Neural cell (in vitro differentiated cells): ENCODE measurements around the gene XIRP2. TPM values are rescaled to one million over a fixed set of nuclear protein-coding genes. Genes with fewer than 3 reads are reported as not detected.
A peak's percentile ranks its signal among the peaks of the same experiment; 100 is the strongest.

Source experiments
- H2AFZ ChIP-seq: fragments of 200-600, 300-800 bp; sonication (generic), shearing (Covaris generic); 2 replicates; pipeline ENCODE4 v1.6.0; 2014; ENCODE audit warnings: low read depth, mild to moderate bottlenecking, antibody characterized with exemption, low read length, moderate library complexity
- H3F3A ChIP-seq: fragments of 200-600 bp; shearing (Covaris generic); 2 replicates; pipeline ENCODE4 v1.6.1; 2016; ENCODE audit warnings: mild to moderate bottlenecking, moderate library complexity, mixed read lengths, antibody characterized with exemption, low read length; ENCODE audit not compliant: insufficient read depth, poor library complexity, severe bottlenecking
- H3K27ac ChIP-seq: fragments of 200-600, 300-800 bp; sonication (generic), shearing (Covaris generic); 2 replicates; pipeline ENCODE4 v1.5.1; 2014; ENCODE audit warnings: mild to moderate bottlenecking, low read length, moderate library complexity
- H3K27me3 ChIP-seq: fragments of 300-800, 200-600 bp; sonication (generic), shearing (Covaris generic); 2 replicates; pipeline ENCODE4 v1.6.0; 2014; ENCODE audit warnings: mild to moderate bottlenecking, low read depth, low read length, moderate library complexity; ENCODE audit not compliant: insufficient read depth
- H3K36me3 ChIP-seq: fragments of 300-800, 200-600 bp; sonication (generic), shearing (Covaris generic); 2 replicates; pipeline ENCODE4 v1.5.1; 2014; ENCODE audit warnings: mild to moderate bottlenecking, antibody characterized with exemption, low read length, moderate library complexity; ENCODE audit not compliant: insufficient read depth
- H3K4me2 ChIP-seq: fragments of 300-800, 200-600 bp; sonication (generic), shearing (Covaris generic); 2 replicates; pipeline ENCODE4 v1.6.0; 2014; ENCODE audit warnings: mild to moderate bottlenecking, low read length
- H3K4me3 ChIP-seq: fragments of 300-800, 200-600 bp; sonication (generic), shearing (Covaris generic); 2 replicates; pipeline ENCODE4 v1.5.1; 2014; ENCODE audit warnings: mild to moderate bottlenecking, low read length, moderate library complexity
- H3K79me2 ChIP-seq: fragments of 200-600 bp; shearing (Covaris generic); replicated peaks from 2 replicates; pipeline ENCODE4 v1.6.0; 2014; ENCODE audit warnings: mild to moderate bottlenecking, low read length, moderate library complexity; ENCODE audit not compliant: insufficient read depth
- H3K9ac ChIP-seq: fragments of 300-800, 200-600 bp; sonication (generic), shearing (Covaris generic); 2 replicates; pipeline ENCODE4 v1.6.1; 2016; ENCODE audit warnings: mild to moderate bottlenecking, low read length, mixed read lengths
- H3K9me2 ChIP-seq: fragments of 200-600 bp; shearing (Covaris generic); 2 replicates; pipeline ENCODE4 v1.6.1; 2016; ENCODE audit warnings: mild to moderate bottlenecking, low read length, mixed read lengths; ENCODE audit not compliant: insufficient read depth
- H3K9me3 ChIP-seq: fragments of 200-600, 300-800 bp; sonication (generic), shearing (Covaris generic); 2 replicates; pipeline ENCODE4 v1.6.1; 2016; ENCODE audit warnings: mild to moderate bottlenecking, mixed run types, low read length, moderate library complexity, mixed read lengths
- H4K20me1 ChIP-seq: fragments of 200-600 bp; shearing (Covaris generic); 2 replicates; pipeline ENCODE4 v1.6.1; 2016; ENCODE audit warnings: mild to moderate bottlenecking, mixed run types; ENCODE audit not compliant: insufficient read depth
- EP300 ChIP-seq: fragments of 450-650 bp; conservative IDR thresholded peaks from 2 replicates; pipeline ENCODE4 v1.6.1; 2014; ENCODE audit warnings: antibody characterized with exemption, mild to moderate bottlenecking, moderate library complexity; ENCODE audit not compliant: poor library complexity, severe bottlenecking
- EZH2 ChIP-seq: fragments of 200-600, 300-800 bp; shearing (Covaris generic), sonication (generic); IDR thresholded peaks from 2 replicates; pipeline ENCODE4 v1.6.1; 2014; ENCODE audit warnings: antibody characterized with exemption, low read length, borderline replicate concordance, mild to moderate bottlenecking; ENCODE audit not compliant: insufficient read depth, poor library complexity, severe bottlenecking
- MXI1 ChIP-seq: fragments of 450-650 bp; conservative IDR thresholded peaks from 2 replicates; pipeline ENCODE4 v1.6.1; 2014; ENCODE audit warnings: antibody characterized with exemption, mild to moderate bottlenecking; ENCODE audit not compliant: poor library complexity, severe bottlenecking
- POLR2AphosphoS5 ChIP-seq: IDR thresholded peaks from 2 replicates; pipeline ENCODE4 v1.6.1; 2012
- RAD21 ChIP-seq: fragments of 450-650 bp; conservative IDR thresholded peaks from 2 replicates; pipeline ENCODE4 v1.6.1; 2014; ENCODE audit warnings: antibody characterized with exemption, mild to moderate bottlenecking, moderate library complexity
- SMC3 ChIP-seq: fragments of 450-650 bp; conservative IDR thresholded peaks from 2 replicates; pipeline ENCODE4 v1.6.1; 2014; ENCODE audit warnings: antibody characterized with exemption, mild to moderate bottlenecking, moderate library complexity; ENCODE audit not compliant: poor library complexity
- TAF1 ChIP-seq: IDR thresholded peaks from 2 replicates; pipeline ENCODE4 v1.6.1; 2012; ENCODE audit warnings: low read depth
- polyA plus RNA-seq: library from polyadenylated mRNA; depleted of rRNA; stranded (reverse); fragments of >200 nt; gene quantifications from 2 replicates; pipeline ENCODE4 v1.2.3, GENCODE V29; 2014
- TF ChIP-seq, protein P1 (sequence below): IDR thresholded peaks from 2 replicates; pipeline ENCODE4 v1.6.1; 2012; ENCODE audit warnings: borderline replicate concordance
- TF ChIP-seq, protein P2 (sequence below): fragments of 450-650 bp; IDR thresholded peaks from 2 replicates; pipeline ENCODE4 v1.5.1; 2014; ENCODE audit warnings: antibody characterized with exemption, mild to moderate bottlenecking, moderate library complexity; ENCODE audit not compliant: poor library complexity, severe bottlenecking

XIRP2 gene
- polyA plus RNA-seq, 1 donor from 2014 or later: not detected

DNA sequence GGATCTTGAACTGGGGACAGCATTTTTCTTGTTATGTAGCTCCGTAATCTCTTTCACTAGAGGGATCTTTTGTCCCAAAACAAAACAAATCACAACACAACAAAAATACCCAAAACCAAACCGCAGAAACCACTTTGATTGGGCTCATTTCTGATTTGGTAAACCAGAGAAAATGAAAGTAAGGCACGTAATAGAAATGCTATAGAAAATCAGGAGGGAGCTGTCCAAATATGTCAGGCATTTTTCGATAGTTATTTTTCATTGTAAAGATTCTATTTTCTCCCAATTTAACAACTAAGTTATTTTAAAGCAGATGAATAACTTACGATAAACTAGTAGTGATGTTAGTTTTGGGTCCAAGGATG is 406.5 kb downstream of the XIRP2 start:
- no peak overlapping the region for H3K27ac ChIP-seq
- no peaks in the 10 kb centered on the region for H3K36me3 ChIP-seq
- H2AFZ ChIP-seq: no peak overlapping the region
- no peaks in the 10 kb centered on the region for H4K20me1 ChIP-seq
- no peaks in the 10 kb centered on the region for H3K9me3 ChIP-seq
- peaks cover 38% of the 10 kb centered on the region for H3K79me2 ChIP-seq
- peaks cover 4% of the 10 kb centered on the region for H3F3A ChIP-seq
- TF ChIP-seq RAD21 (no peak), POLR2AphosphoS5 (no peak), MXI1 (no peak), EP300 (no peak), EZH2 (no peak), TAF1 (no peak), SMC3 (no peak)
- TF ChIP-seq, protein P1, sequence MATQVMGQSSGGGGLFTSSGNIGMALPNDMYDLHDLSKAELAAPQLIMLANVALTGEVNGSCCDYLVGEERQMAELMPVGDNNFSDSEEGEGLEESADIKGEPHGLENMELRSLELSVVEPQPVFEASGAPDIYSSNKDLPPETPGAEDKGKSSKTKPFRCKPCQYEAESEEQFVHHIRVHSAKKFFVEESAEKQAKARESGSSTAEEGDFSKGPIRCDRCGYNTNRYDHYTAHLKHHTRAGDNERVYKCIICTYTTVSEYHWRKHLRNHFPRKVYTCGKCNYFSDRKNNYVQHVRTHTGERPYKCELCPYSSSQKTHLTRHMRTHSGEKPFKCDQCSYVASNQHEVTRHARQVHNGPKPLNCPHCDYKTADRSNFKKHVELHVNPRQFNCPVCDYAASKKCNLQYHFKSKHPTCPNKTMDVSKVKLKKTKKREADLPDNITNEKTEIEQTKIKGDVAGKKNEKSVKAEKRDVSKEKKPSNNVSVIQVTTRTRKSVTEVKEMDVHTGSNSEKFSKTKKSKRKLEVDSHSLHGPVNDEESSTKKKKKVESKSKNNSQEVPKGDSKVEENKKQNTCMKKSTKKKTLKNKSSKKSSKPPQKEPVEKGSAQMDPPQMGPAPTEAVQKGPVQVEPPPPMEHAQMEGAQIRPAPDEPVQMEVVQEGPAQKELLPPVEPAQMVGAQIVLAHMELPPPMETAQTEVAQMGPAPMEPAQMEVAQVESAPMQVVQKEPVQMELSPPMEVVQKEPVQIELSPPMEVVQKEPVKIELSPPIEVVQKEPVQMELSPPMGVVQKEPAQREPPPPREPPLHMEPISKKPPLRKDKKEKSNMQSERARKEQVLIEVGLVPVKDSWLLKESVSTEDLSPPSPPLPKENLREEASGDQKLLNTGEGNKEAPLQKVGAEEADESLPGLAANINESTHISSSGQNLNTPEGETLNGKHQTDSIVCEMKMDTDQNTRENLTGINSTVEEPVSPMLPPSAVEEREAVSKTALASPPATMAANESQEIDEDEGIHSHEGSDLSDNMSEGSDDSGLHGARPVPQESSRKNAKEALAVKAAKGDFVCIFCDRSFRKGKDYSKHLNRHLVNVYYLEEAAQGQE: no peak
- TF ChIP-seq, protein P2, sequence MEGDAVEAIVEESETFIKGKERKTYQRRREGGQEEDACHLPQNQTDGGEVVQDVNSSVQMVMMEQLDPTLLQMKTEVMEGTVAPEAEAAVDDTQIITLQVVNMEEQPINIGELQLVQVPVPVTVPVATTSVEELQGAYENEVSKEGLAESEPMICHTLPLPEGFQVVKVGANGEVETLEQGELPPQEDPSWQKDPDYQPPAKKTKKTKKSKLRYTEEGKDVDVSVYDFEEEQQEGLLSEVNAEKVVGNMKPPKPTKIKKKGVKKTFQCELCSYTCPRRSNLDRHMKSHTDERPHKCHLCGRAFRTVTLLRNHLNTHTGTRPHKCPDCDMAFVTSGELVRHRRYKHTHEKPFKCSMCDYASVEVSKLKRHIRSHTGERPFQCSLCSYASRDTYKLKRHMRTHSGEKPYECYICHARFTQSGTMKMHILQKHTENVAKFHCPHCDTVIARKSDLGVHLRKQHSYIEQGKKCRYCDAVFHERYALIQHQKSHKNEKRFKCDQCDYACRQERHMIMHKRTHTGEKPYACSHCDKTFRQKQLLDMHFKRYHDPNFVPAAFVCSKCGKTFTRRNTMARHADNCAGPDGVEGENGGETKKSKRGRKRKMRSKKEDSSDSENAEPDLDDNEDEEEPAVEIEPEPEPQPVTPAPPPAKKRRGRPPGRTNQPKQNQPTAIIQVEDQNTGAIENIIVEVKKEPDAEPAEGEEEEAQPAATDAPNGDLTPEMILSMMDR: no peak
- peak overlapping the region; percentile 71 for H3K4me2 ChIP-seq
- no peak overlapping the region for H3K9ac ChIP-seq
- peak overlapping the region; percentile 85 for H3K4me3 ChIP-seq
- no peaks in the 10 kb centered on the region for H3K9me2 ChIP-seq
- peaks cover 14% of the 10 kb centered on the region for H3K27me3 ChIP-seq

DNA sequence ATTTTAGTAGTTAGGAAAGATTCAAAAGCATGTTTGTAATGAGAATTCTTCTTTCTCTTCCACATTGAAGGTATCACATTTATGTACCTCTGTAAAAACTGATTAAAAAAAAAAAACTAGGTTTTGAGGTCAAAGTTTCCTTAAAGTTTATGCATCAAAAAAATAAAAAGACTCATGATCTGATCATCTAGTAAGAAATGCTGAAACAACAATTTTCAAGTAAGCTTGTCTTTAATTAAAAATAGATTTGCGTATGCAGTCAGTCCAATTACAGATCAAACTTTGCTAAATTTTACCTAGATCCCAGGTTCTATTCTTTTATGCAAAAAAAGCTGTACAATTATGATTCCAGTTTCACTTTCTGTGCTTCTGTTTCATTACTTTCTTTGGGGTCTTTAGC is 409.0 kb downstream of the XIRP2 start:
- peaks cover 44% of the 10 kb centered on the region for H3K79me2 ChIP-seq
- H3K27ac ChIP-seq: no peak overlapping the region
- no peak overlapping the region for H2AFZ ChIP-seq
- no peaks in the 10 kb centered on the region for H3K9me2 ChIP-seq
- H3K36me3 ChIP-seq: no peaks in the 10 kb centered on the region
- H3K4me3 ChIP-seq: no peak overlapping the region
- peaks cover 4% of the 10 kb centered on the region for H3F3A ChIP-seq
- H3K4me2 ChIP-seq: no peak overlapping the region
- no peaks in the 10 kb centered on the region for H3K9me3 ChIP-seq
- peaks cover 14% of the 10 kb centered on the region for H3K27me3 ChIP-seq
- no peaks in the 10 kb centered on the region for H4K20me1 ChIP-seq
- TF ChIP-seq EZH2 (no peak), TAF1 (no peak), SMC3 (no peak), POLR2AphosphoS5 (no peak), RAD21 (no peak), MXI1 (no peak), EP300 (no peak)
- TF ChIP-seq, protein P2: no peak
- TF ChIP-seq, protein P1: no peak
- no peak overlapping the region for H3K9ac ChIP-seq
